Bladder microvascular endothelial cell (primary cell): ENCODE measurements around the gene THUMPD2. TPM values are rescaled to one million over a fixed set of nuclear protein-coding genes. Genes with fewer than 3 reads are reported as not detected.

ENCODE experiments used
- total RNA-seq: library from RNA; depleted of rRNA; stranded (reverse); fragments of >200 nt; gene quantifications from 2 replicates; pipeline ENCODE4 v1.2.3, GENCODE V29; 2014

THUMPD2 gene, protein sequence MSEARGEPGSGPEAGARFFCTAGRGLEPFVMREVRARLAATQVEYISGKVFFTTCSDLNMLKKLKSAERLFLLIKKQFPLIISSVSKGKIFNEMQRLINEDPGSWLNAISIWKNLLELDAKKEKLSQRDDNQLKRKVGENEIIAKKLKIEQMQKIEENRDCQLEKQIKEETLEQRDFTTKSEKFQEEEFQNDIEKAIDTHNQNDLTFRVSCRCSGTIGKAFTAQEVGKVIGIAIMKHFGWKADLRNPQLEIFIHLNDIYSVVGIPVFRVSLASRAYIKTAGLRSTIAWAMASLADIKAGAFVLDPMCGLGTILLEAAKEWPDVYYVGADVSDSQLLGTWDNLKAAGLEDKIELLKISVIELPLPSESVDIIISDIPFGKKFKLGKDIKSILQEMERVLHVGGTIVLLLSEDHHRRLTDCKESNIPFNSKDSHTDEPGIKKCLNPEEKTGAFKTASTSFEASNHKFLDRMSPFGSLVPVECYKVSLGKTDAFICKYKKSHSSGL
- 4.7 and 11.3 TPM in 2 replicates for total RNA-seq

DNA sequence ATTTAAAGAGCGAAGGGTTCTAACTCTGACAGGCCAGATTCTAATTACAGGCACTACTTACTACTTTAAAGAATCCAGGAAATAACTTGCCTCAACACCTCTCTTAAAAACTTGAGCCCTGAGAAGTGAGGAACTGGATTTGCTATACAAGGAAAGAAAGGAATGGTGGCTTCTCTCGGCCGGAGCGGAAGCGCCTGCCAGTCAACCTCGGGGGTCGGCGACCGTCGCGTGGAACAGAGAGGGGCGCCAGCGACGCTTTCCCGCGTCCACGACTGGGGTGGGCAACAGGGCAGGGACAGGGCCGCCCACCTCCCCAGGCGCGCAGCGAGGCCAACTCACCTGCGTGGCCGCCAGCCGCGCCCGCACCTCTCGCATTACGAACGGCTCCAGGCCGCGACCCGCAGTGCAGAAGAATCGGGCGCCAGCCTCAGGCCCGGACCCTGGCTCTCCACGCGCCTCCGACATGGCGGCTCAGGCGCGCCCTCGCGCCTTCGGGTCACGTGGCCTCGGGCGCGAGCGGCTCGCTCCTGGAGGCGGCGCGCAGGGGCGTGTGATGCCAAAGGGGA is at the start of gene THUMPD2:
Gene THUMPD2, minus strand, starts transcription at position 484 of the 566 bp plus-strand sequence. Its CDS starts 19 bp downstream, at position 465.

Other genes starting within 250 kb of the THUMPD2 start
- 0.32 TPM in 1 of 2 replicates, not detected in the other for gene TMEM178A, start 113.3 kb downstream of the THUMPD2 start, total RNA-seq